Type B pancreatic cell (in vitro differentiated cells): ENCODE results near the gene UBE3C. TPM values are rescaled to one million over a fixed set of nuclear protein-coding genes. Genes with fewer than 3 reads are reported as not detected.
A peak's percentile ranks its signal among the peaks of the same experiment; 100 is the strongest.

Experiments
- DNase-seq: peaks from one replicate; pipeline ENCODE4 v3.0.0; 2021; ENCODE audit warnings: mixed read lengths; ENCODE audit not compliant: unreplicated experiment; ENCODE audit errors: extremely low spot score
- H3K27ac Mint-ChIP-seq: 2 replicates; pipeline ENCODE4 v1.8.0; 2021; ENCODE audit warnings: mild to moderate bottlenecking, mixed read lengths
- H3K27me3 Mint-ChIP-seq: 2 replicates; pipeline ENCODE4 v1.8.0; 2021; ENCODE audit warnings: mixed read lengths
- H3K36me3 Mint-ChIP-seq: 2 replicates; pipeline ENCODE4 v1.8.0; 2021; ENCODE audit warnings: mixed read lengths
- H3K4me1 Mint-ChIP-seq: one replicate; pipeline ENCODE4 v1.8.0; 2021; ENCODE audit warnings: mixed read lengths; ENCODE audit not compliant: unreplicated experiment
- H3K4me3 Mint-ChIP-seq: 2 replicates; pipeline ENCODE4 v1.8.0; 2021; ENCODE audit warnings: mild to moderate bottlenecking, mixed read lengths
- H3K9me3 Mint-ChIP-seq: 2 replicates; pipeline ENCODE4 v1.8.0; 2021; ENCODE audit warnings: mixed read lengths
- total RNA-seq: library from RNA; stranded (reverse); gene quantifications from 2 replicates; pipeline ENCODE4 v1.2.1, GENCODE V29; 2021; ENCODE audit warnings: low replicate concordance
- TF ChIP-seq, protein P1 (sequence below): fragments of 200-600 bp; sonication (generic); conservative IDR thresholded peaks from 2 replicates; pipeline ENCODE4 v1.5.0; 2021; ENCODE audit warnings: antibody characterized with exemption, mild to moderate bottlenecking

The UBE3C gene
- total RNA-seq, 1 donor from 2014 or later = 51.6 TPM

DNA sequence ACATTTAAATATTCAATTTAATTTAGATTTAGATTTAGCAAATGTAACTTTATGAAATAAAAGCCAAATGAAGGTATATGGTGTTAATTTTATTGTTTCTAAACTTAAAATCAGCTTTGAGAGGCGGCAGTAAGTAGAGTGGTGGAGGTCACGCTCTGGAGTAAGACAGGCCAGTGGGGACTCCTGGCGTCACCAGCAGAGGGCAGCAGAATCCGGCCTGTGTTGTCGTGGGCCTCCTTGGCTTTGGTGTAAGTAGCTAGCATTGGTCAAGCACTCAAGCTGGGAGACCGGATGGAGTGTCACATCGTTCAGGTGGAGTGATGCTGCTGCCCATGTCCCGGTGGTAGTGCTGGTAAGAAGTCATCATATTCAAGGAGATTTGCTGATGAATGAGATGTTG lies 99.4 kb downstream of the UBE3C start:
- TF ChIP-seq, protein P1, sequence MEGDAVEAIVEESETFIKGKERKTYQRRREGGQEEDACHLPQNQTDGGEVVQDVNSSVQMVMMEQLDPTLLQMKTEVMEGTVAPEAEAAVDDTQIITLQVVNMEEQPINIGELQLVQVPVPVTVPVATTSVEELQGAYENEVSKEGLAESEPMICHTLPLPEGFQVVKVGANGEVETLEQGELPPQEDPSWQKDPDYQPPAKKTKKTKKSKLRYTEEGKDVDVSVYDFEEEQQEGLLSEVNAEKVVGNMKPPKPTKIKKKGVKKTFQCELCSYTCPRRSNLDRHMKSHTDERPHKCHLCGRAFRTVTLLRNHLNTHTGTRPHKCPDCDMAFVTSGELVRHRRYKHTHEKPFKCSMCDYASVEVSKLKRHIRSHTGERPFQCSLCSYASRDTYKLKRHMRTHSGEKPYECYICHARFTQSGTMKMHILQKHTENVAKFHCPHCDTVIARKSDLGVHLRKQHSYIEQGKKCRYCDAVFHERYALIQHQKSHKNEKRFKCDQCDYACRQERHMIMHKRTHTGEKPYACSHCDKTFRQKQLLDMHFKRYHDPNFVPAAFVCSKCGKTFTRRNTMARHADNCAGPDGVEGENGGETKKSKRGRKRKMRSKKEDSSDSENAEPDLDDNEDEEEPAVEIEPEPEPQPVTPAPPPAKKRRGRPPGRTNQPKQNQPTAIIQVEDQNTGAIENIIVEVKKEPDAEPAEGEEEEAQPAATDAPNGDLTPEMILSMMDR = peak; percentile 33
- H3K27me3 Mint-ChIP-seq = no peaks in the 10 kb centered on the region
- H3K36me3 Mint-ChIP-seq = peaks cover 52% of the 10 kb centered on the region
- H3K4me3 Mint-ChIP-seq = no peak overlapping the region
- peaks cover 7% of the 10 kb centered on the region for H3K4me1 Mint-ChIP-seq
- DNase-seq = no peak
- H3K9me3 Mint-ChIP-seq = no peaks in the 10 kb centered on the region
- peak overlapping the region; percentile 18 for H3K27ac Mint-ChIP-seq

DNA sequence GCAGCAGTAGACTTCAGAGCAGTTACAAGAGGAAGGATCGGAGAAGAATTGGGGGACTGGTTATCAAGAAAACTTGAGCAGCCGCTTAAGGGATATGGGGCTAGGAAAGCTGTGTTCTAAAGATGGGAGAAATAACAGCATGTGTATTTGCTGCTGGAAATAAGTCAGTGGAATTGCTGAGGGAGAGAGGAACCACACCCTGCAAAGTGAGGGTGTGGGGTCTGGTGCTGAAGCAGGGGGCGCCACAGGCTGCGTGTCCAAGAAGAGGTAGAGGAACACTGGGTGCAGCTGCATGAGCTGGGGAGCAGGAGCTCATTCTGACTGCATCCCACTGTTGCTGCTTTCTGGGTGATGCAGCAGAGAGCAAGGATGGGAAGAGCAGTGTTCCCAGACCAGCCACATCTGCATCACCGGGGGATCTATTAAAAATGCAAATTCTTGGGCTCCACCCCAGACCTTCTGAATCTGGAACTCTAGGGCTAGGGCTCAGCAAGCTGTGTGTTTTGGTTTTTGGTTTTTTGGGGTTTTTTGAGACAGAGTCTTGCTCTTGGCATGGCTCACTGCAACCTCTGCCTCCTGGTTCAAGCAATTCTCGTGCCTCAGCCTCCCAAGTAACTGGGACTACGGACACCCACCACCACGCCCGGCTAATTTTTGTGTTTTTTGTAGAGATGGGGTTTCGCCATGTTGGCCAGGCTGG lies 101.0 kb downstream of the UBE3C start:
- TF ChIP-seq, protein P1 = no peak
- no peaks in the 10 kb centered on the region for H3K27me3 Mint-ChIP-seq
- no peak for DNase-seq
- no peaks in the 10 kb centered on the region for H3K9me3 Mint-ChIP-seq
- peaks cover 37% of the 10 kb centered on the region for H3K36me3 Mint-ChIP-seq
- H3K4me3 Mint-ChIP-seq = no peak overlapping the region
- H3K4me1 Mint-ChIP-seq = no peaks in the 10 kb centered on the region
- no peak overlapping the region for H3K27ac Mint-ChIP-seq

- H3K4me1 Mint-ChIP-seq = no peaks in the 10 kb centered on the region
- no peak overlapping the region for H3K4me3 Mint-ChIP-seq
- no peaks in the 10 kb centered on the region for H3K9me3 Mint-ChIP-seq
- DNase-seq = no peak
- H3K36me3 Mint-ChIP-seq = peaks cover 33% of the 10 kb centered on the region
- H3K27ac Mint-ChIP-seq = no peak overlapping the region
- TF ChIP-seq, protein P1 = no peak
- no peaks in the 10 kb centered on the region for H3K27me3 Mint-ChIP-seq
Observed at GRCh38 chr7:157241631-157242030, 102.9 kb downstream of the UBE3C start.

- Mint-ChIP-seq H3K27ac (no peak overlapping the region), H3K27me3 (no peaks in the 10 kb centered on the region), H3K4me1 (no peaks in the 10 kb centered on the region), H3K9me3 (no peaks in the 10 kb centered on the region), H3K36me3 (peaks cover 24% of the 10 kb centered on the region), H3K4me3 (no peak overlapping the region)
- no peak for DNase-seq
- TF ChIP-seq, protein P1 = no peak
Observed at GRCh38 chr7:157244516-157245294, 106.0 kb downstream of the UBE3C start.

GRCh38 chr7:157246052-157246451 lies 107.3 kb downstream of the UBE3C start:
- H3K4me1 Mint-ChIP-seq = no peaks in the 10 kb centered on the region
- DNase-seq = no peak
- H3K9me3 Mint-ChIP-seq = no peaks in the 10 kb centered on the region
- TF ChIP-seq, protein P1 = no peak
- H3K27ac Mint-ChIP-seq = no peak overlapping the region
- peaks cover 26% of the 10 kb centered on the region for H3K36me3 Mint-ChIP-seq
- H3K4me3 Mint-ChIP-seq = no peak overlapping the region
- H3K27me3 Mint-ChIP-seq = no peaks in the 10 kb centered on the region
